ENCODE measurements around the gene STT3A.
A peak's percentile ranks its signal among the peaks of the same experiment; 100 is the strongest.

Gene STT3A

GRCh38 chr11:125588505-125588904 lies 4.1 kb upstream of the STT3A start:
- no peak for DNase-seq (ENCODE audit: low read depth)

DNA sequence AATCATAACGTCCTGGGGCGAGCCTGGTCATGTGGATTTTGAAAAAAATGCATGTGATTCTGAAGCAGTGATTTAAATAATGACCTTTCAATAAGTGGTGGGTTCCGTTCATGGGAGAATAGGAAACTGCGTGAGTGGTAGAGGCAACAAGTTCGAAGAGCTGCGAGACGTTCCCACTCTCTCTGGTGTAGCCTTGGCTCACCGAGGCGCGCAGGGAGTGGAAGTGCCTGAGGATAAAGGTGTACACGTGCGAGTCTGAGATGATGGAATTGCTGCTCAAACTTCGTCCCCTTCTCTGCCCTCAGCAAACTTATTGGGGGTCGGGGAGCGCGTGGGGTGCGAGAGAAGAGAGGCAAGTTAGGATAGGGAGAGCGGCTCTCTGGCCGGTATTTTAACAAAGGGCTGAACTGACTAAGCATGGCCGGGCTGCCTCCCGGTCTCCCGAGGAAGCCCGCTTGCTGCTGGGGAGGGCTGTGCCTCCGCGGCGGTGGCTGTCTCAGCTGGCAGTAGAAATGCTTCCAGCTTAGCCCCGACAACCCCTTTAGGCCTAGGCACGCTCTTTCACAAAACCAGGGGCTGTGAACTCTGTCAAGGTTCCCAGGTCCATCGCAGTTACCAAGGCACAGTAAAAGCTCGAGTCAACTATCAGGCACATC lies 875 bp upstream of the STT3A start:
- DNase-seq (ENCODE audit: low read depth) = peak; percentile 23

- DNase-seq (ENCODE audit: low read depth) = peak; percentile 5
Measured at GRCh38 chr11:125593114-125593820, 615 bp downstream of the STT3A start.

- no peak for DNase-seq (ENCODE audit: low read depth)
Measured at GRCh38 chr11:125594958-125595357, 2.3 kb downstream of the STT3A start.

- DNase-seq (ENCODE audit: low read depth) = no peak
Measured at GRCh38 chr11:125600663-125601062, 8.0 kb downstream of the STT3A start.

DNA sequence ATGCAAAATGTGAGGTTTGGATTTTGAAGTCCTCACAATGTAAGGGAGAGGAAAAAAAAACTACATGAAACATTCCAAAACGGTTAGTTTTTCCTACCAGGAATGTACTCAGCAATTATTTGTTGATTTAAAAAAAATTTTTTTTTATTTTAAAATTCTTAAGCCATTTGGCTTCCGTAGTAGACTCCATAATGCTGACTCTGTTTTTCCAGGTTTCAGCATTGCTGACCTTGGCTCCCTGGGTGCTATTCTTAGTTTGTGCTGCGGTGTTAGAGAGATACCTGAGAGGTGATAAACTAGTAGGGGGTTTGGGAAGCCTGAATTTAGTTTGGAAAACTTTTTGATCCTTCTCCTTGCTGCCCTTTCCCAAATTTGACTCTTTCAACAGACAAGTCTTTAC lies 10.6 kb downstream of the STT3A start:
- DNase-seq (ENCODE audit: low read depth) = no peak

DNA sequence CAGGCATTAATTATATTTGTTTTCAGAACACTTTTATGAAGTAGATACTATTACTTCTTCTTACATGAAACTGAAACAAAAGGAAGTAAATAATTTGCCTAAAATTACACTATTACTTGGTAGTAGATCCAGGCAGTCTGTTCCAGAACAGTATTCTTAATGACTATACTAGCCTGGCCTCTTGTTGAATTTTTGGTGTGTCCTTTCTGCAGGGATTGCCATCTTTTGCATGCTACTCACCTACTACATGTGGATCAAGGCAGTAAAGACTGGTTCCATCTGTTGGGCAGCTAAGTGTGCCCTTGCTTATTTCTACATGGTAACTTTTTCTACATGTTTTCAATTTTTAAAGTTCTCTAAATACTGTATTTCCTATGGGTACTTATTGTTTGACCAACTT lies 12.8 kb downstream of the STT3A start:
- DNase-seq (ENCODE audit: low read depth) = no peak

DNA sequence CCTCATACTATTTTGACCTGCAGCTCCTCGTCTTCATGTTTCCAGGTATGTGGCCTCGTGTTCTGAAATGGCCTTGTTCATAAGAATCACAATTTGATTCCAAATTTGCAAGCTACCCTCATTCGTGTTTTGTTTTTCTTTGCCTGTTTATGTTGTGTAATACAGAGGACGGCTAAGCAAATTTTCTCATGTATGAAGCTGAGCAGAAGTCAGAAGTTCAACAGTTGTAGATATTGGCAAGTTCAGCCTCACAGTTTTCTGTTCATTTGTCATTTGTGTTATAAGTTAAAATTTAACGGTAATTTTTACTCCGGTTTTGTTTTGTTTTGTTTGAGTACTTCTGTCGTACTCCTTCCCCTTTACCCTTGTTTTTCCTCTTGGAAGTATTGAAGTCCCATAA lies 16.9 kb downstream of the STT3A start:
- DNase-seq (ENCODE audit: low read depth) = no peak

DNA sequence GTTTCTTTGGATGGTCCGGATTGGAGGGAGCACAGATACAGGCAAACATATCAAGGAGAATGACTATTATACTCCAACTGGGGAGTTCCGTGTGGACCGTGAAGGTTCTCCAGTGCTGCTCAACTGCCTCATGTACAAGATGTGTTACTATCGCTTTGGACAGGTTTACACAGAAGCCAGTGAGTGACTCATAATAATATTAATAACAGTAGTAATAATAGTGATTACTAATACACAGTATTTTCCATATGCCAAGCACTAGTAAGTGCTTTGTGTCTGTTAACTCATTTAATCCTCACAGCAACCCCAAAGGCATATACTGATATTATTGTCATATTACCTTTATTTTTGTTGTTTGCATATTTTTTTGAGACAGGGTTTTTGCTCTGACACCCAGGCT lies 25.7 kb downstream of the STT3A start:
- no peak for DNase-seq (ENCODE audit: low read depth)

DNA sequence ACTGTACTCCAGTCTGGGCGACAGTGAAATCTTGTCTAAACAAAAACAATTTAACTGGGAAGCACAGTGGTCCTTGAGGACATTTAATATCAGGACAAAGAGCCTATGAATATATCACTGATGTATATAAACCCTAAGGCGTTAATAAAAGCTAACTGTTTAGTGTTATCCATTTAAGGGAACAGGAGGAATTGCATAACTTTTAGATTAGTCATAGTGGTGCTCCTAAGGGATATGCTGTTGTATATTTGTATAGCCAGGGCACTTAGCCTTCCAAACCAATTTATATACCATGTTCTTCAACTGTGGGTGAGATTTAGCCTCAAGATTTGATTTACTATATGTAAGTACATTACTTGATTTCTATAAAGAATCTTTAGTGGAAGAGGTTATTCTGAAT lies 29.3 kb downstream of the STT3A start:
- DNase-seq (ENCODE audit: low read depth) = no peak

- no peak for DNase-seq (ENCODE audit: low read depth)
Measured at GRCh38 chr11:125623064-125623463, 30.4 kb downstream of the STT3A start.

- no peak for DNase-seq (ENCODE audit: low read depth)
Measured at GRCh38 chr11:125624756-125625213, 32.1 kb downstream of the STT3A start, which contains the start of gene CHEK1. Gene CHEK1, plus strand, starts transcription at chr11:125625163. Its CDS starts 1,606 bp downstream, at chr11:125626769.

- no peak for DNase-seq (ENCODE audit: low read depth)
Measured at GRCh38 chr11:125625225-125625629, 32.6 kb downstream of the STT3A start.

GRCh38 chr11:125625630-125626287 lies 33.1 kb downstream of the STT3A start:
- peak; percentile 75 for DNase-seq (ENCODE audit: low read depth)

DNA sequence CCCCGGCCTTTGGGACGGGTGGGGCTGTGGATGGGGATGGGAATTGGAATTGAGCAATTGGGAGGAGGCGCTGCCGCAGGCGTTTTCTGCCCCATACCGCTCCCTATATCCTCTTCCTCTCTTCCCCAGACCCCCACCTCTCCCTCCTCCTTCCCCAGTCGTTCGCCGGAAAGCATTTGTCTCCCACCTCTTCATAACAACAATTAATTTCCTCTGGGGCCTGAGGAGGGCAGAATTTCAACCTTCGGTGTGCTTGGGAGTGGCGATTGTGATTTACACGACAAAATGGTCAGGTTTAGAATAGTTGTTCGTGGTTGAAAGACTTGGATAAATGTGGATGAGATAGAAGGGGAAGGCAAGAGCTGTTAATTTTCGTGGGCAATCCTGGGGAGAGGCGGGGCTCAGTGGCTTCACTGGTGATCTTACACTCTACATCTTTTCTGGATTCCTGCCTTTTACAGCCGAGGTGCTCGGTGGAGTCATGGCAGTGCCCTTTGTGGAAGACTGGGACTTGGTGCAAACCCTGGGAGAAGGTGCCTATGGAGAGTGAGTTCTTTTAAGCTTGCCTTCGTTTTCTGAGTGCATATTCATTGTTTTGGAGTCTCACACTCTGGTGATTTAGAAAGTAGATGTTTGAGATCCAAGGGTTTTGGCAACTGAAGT lies 33.8 kb downstream of the STT3A start:
- no peak for DNase-seq (ENCODE audit: low read depth)

DNA sequence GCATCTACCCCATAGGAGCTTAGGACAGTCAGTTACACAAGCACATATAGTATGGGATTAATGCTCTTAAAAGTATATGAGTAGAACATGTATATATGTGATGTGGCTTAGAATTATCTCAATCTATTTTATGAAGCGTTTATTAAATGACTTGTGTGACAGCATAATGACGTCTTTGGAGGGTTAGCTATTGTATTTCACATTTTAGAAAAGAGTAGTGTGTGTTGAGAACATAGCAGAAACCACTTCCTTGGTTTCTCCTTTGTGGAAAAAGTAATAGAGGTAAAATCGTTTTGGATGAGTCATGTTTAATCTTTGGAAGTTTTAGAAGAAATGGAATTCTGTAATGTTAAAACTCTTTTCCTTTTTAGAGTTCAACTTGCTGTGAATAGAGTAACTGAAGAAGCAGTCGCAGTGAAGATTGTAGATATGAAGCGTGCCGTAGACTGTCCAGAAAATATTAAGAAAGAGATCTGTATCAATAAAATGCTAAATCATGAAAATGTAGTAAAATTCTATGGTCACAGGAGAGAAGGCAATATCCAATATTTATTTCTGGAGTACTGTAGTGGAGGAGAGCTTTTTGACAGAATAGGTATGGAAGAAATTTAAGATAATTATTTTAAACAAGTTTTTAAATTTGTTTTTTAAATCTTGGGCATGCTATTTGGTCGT lies 34.7 kb downstream of the STT3A start:
- DNase-seq (ENCODE audit: low read depth) = no peak

GRCh38 chr11:125637840-125638239 lies 45.2 kb downstream of the STT3A start:
- DNase-seq (ENCODE audit: low read depth) = no peak

GRCh38 chr11:125638315-125638714 lies 45.7 kb downstream of the STT3A start:
- DNase-seq (ENCODE audit: low read depth) = no peak

DNA sequence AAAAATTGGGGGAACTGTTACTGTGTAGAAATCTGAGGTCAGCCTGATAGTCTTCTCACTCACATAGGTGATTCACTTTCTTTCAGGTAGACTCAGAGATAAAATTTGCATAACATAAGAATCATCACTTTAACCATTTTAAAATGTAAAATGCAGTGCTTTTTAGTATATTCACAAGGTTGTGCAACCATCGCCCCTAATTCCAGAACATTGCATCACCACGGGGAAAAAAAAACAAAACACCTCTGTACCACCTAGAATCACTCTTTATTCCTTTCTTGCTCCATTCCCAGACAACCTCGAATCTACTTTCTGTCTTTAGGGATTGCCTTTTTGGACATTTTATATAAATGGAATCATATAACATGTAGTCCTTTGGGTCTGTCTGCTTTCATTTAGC lies 53.2 kb downstream of the STT3A start:
- DNase-seq (ENCODE audit: low read depth) = no peak

GRCh38 chr11:125649465-125650166 lies 57.0 kb downstream of the STT3A start:
- no peak for DNase-seq (ENCODE audit: low read depth)

GRCh38 chr11:125662689-125663088 lies 70.0 kb downstream of the STT3A start:
- no peak for DNase-seq (ENCODE audit: low read depth)

Measured in stimulated activated CD8-positive, alpha-beta memory T cell treated with anti-CD3 and anti-CD28 coated beads, Interleukin-12 subunit alpha, Interleukin-12 subunit beta, amount 100 ng/mL, for 4 hours (primary cell).